Activated CD8-positive, alpha-beta T cell treated with anti-CD3 and anti-CD28 coated beads for 36 hours (primary cell): Measurements from ENCODE around the gene MTA1. TPM values are rescaled to one million over a fixed set of nuclear protein-coding genes. Genes with fewer than 3 reads are reported as not detected.

Experiments used
- ATAC-seq: fragments of 200-7000 bp; cut with Tn5 transposase; one replicate; pipeline ENCODE4 v1.10.0; 2021; ENCODE audit warnings: mild to moderate bottlenecking, moderate library complexity
- CTCF ChIA-PET: fragments of 350-600 bp; sonication (Branson Sonifier 250); formaldehyde crosslinking; loops from one replicate; lab custom pipeline; 2021; ENCODE audit warnings: antibody characterized with exemption; lab: Charles Lee
- POLR2A ChIA-PET: fragments of 350-600 bp; sonication (Branson Sonifier 250); formaldehyde crosslinking; loops from one replicate; lab custom pipeline; 2021; ENCODE audit warnings: antibody characterized with exemption; lab: Charles Lee
- DNase-seq: peaks from one replicate; pipeline ENCODE4 v3.0.0-alpha.2; 2020
- H3K27ac Mint-ChIP-seq: one replicate; pipeline ENCODE4 v1.8.0; 2021; ENCODE audit warnings: mild to moderate bottlenecking, mixed read lengths
- H3K27me3 Mint-ChIP-seq: one replicate; pipeline ENCODE4 v1.8.0; 2021; ENCODE audit warnings: mixed read lengths
- H3K36me3 Mint-ChIP-seq: one replicate; pipeline ENCODE4 v1.8.0; 2021; ENCODE audit warnings: low read depth, mixed read lengths
- H3K4me1 Mint-ChIP-seq: one replicate; pipeline ENCODE4 v1.8.0; 2021; ENCODE audit warnings: low read depth, mixed read lengths
- H3K4me3 Mint-ChIP-seq: one replicate; pipeline ENCODE4 v1.8.0; 2021; ENCODE audit warnings: mild to moderate bottlenecking, moderate library complexity, mixed read lengths
- H3K9me3 Mint-ChIP-seq: one replicate; pipeline ENCODE4 v1.8.0; 2021; ENCODE audit warnings: mixed read lengths
- intact Hi-C: fragments of 100-400 bp; cut with micrococcal nuclease; formaldehyde crosslinking; loops from one replicate; pipeline ENCODE4 v1.10.0; 2022
- total RNA-seq, 2 experiments: library from RNA; stranded (reverse); gene quantifications; one replicate each; pipeline ENCODE4 v1.2.3, GENCODE V29; 2021
- TF ChIP-seq, protein P1 (sequence below): fragments of 200-600 bp; IDR thresholded peaks from one replicate; pipeline ENCODE4 v1.8.0; 2022; ENCODE audit warnings: antibody characterized with exemption, mild to moderate bottlenecking

Gene MTA1
- total RNA-seq, 2 experiments from 2014 or later = 133 to 140 TPM

DNA sequence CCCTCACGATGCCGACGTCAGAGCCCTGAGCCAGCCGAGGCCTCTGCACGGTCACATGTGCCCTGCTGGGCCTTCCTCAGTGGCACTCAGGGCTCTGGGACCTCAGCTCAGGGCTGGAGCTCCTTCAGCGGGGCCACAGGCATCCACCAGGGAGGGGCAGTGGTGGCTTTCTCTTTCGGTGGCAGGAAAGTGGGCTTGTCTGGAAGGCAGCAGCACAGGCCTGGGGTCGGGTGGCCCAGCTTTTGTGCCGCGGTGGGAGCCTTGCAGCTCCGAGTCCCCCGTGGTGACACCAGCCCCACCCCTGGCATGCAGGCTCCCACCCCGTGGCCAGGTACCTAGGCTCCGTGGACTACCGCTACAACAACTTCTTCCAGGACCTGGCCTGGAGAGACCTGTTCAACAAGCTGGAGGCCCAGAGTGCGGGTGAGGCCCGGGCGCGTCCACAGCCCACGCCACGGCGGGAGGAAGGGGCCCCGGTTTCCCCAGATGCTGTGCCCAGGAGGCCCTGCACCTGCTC is 35.5 kb upstream of the MTA1 start:
- no peak overlapping the region for H3K4me3 Mint-ChIP-seq
- DNase-seq (no peak), ATAC-seq (no peak)
- H3K27me3 Mint-ChIP-seq = no peaks in the 10 kb centered on the region
- intact Hi-C loops = no loop called here
- H3K36me3 Mint-ChIP-seq = no peaks in the 10 kb centered on the region
- TF ChIP-seq, protein P1, sequence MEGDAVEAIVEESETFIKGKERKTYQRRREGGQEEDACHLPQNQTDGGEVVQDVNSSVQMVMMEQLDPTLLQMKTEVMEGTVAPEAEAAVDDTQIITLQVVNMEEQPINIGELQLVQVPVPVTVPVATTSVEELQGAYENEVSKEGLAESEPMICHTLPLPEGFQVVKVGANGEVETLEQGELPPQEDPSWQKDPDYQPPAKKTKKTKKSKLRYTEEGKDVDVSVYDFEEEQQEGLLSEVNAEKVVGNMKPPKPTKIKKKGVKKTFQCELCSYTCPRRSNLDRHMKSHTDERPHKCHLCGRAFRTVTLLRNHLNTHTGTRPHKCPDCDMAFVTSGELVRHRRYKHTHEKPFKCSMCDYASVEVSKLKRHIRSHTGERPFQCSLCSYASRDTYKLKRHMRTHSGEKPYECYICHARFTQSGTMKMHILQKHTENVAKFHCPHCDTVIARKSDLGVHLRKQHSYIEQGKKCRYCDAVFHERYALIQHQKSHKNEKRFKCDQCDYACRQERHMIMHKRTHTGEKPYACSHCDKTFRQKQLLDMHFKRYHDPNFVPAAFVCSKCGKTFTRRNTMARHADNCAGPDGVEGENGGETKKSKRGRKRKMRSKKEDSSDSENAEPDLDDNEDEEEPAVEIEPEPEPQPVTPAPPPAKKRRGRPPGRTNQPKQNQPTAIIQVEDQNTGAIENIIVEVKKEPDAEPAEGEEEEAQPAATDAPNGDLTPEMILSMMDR = no peak
- ChIA-PET POLR2A (no interaction called here), CTCF (interaction anchor here (0.8 kb wide), 1 partner anchor 32 kb away, joined by 3 read pairs; no protein-coding TSS in a partner anchor)
- no peaks in the 10 kb centered on the region for H3K9me3 Mint-ChIP-seq
- no peaks in the 10 kb centered on the region for H3K4me1 Mint-ChIP-seq
- H3K27ac Mint-ChIP-seq = no peak overlapping the region

DNA sequence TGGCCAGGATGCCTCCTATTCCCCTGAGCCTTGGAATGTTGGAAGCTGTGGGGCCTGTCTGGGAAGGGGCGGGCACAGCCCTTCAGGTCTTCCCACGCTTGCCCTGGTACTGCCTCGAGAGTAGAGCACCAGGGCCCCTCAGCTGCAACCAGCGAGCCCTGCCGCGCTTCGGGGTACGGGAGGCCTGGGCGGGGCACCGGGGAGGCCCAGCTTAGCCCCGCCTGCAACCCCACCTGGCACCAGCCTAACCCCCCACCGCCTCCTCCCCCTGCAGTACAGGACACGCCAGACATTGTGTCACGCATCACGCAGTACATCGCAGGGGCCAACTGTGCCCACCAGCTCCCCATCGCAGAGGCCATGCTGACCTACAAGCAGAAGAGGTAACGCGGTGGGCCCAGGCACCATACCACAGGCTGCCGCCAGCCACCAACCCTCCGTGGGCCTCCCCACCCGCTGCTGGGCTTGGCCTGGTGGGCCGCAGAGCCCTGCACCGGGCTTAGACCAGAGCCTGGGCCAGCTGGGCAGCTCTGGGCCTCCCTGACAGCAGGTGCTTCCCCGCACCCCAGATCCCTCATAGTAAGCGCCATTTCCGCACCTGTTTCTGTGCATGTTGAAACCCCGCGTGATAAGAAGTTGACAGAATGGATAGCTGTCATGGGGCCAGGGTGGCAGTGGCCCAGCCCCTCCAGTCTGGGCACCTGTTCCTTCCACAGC is 34.9 kb upstream of the MTA1 start:
- no peak overlapping the region for H3K4me3 Mint-ChIP-seq
- ChIA-PET CTCF (no interaction called here), POLR2A (no interaction called here)
- no peak for DNase-seq
- no peaks in the 10 kb centered on the region for H3K9me3 Mint-ChIP-seq
- intact Hi-C loops = no loop called here
- H3K4me1 Mint-ChIP-seq = no peaks in the 10 kb centered on the region
- H3K36me3 Mint-ChIP-seq = no peaks in the 10 kb centered on the region
- H3K27ac Mint-ChIP-seq = no peak overlapping the region
- TF ChIP-seq, protein P1 = no peak
- no peak for ATAC-seq
- H3K27me3 Mint-ChIP-seq = no peaks in the 10 kb centered on the region

DNA sequence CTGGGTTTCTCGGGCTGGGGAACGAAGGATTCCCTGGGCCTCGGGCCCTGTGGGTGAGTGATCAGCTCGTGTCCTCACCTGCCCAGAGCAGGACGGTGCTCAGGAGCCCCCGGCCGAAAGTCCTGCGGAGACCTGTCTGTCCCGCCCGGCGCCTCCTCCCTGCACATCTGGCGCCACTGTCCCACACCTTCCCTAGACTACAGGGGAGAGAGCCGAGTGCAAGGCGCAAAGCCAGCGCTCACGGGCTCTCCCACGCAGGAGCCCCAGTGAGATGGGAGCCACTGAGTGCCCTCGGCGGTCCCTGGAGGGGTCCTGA is 34.3 kb upstream of the MTA1 start:
- CTCF ChIA-PET = no interaction called here
- no peak overlapping the region for H3K4me3 Mint-ChIP-seq

DNA sequence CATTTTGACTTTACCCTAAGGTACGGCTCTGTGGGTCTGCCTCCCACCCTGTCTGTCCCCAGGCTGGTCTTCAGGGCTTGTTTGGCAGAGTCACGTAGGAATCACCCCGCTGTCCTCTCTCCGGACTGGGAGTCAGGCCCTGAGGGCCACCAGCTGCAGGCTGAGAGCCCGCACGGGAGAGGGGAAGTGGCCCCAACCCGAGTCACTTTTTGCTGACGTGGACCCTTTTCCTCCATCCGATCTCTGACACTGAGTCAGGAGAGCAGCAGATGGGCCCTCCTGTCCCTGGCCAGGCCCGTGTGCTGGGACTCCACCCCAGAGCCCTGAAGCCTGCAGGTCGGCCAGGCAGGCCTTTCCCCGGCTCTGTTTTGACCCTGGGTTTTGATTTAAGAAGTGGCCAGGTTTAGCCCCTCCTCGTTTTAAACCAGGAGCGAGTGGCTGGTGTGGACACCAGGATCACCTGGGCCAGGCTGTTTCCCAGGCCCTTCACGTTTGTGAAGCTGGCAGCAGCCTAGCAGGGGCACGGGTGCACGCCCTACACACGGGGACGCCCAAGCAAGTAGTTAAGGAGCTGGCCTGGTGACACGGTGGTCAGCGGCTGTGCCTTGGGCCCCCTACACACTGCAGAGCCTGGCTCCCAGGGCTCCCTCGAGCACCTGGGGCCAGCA is 33.8 kb upstream of the MTA1 start:
- POLR2A ChIA-PET = no interaction called here
- intact Hi-C loops = no loop called here

More for the DNA sequence above, 34.3 kb upstream of the MTA1 start:
- H3K36me3 Mint-ChIP-seq = no peaks in the 10 kb centered on the region
- TF ChIP-seq, protein P1 = no peak
- ATAC-seq (no peak), DNase-seq (no peak)
- H3K27ac Mint-ChIP-seq = no peak overlapping the region
- no peaks in the 10 kb centered on the region for H3K27me3 Mint-ChIP-seq
- H3K4me1 Mint-ChIP-seq = peaks cover 2% of the 10 kb centered on the region
- intact Hi-C loops = no loop called here
- H3K9me3 Mint-ChIP-seq = no peaks in the 10 kb centered on the region
- POLR2A ChIA-PET = no interaction called here

More for the DNA sequence above, 33.8 kb upstream of the MTA1 start:
- H3K4me3 Mint-ChIP-seq = no peak overlapping the region
- DNase-seq = no peak
- CTCF ChIA-PET = no interaction called here
- H3K9me3 Mint-ChIP-seq = no peaks in the 10 kb centered on the region
- H3K4me1 Mint-ChIP-seq = peaks cover 4% of the 10 kb centered on the region
- H3K27ac Mint-ChIP-seq = no peak overlapping the region
- H3K36me3 Mint-ChIP-seq = no peaks in the 10 kb centered on the region
- no peak for ATAC-seq
- no peaks in the 10 kb centered on the region for H3K27me3 Mint-ChIP-seq
- TF ChIP-seq, protein P1 = no peak
